ENCODE results near the gene HSPBP1. TPM values are rescaled to one million over a fixed set of nuclear protein-coding genes. Genes with fewer than 3 reads are reported as not detected.

The HSPBP1 gene
- polyA plus RNA-seq, 1 donor from 2014 or later, result 61.1 TPM

- H4K20me1 ChIP-seq (ENCODE audit: insufficient read depth), result no peaks in the 10 kb centered on the region
- H3F3A ChIP-seq (ENCODE audit: insufficient read depth, low read length, poor library complexity, severe bottlenecking), result no peaks in the 10 kb centered on the region
- H3K79me2 ChIP-seq (replicated peaks; ENCODE audit: insufficient read depth, low read length), result peaks cover 19% of the 10 kb centered on the region
- no peak overlapping the region for H3K27ac ChIP-seq (ENCODE audit: low read length)
- H3K9me3 ChIP-seq (ENCODE audit: low read length), result no peaks in the 10 kb centered on the region
- H3K9ac ChIP-seq (ENCODE audit: low read length), result no peak overlapping the region
- H3K4me2 ChIP-seq (ENCODE audit: low read length), result no peak overlapping the region
- no peak overlapping the region for H3K4me3 ChIP-seq (ENCODE audit: low read length)
- no peaks in the 10 kb centered on the region for H3K9me2 ChIP-seq (ENCODE audit: insufficient read depth, low read length)
- H3K36me3 ChIP-seq (ENCODE audit: insufficient read depth, low read length), result no peaks in the 10 kb centered on the region
- TF ChIP-seq MXI1 (conservative IDR thresholded peaks at IDR 0.05; ENCODE audit: poor library complexity, severe bottlenecking) (no peak), CTCF (IDR thresholded peaks at IDR 0.05; ENCODE audit: poor library complexity, severe bottlenecking) (no peak), EP300 (conservative IDR thresholded peaks at IDR 0.05; ENCODE audit: poor library complexity, severe bottlenecking) (no peak), POLR2AphosphoS5 (IDR thresholded peaks at IDR 0.05) (no peak), SMC3 (conservative IDR thresholded peaks at IDR 0.05; ENCODE audit: poor library complexity) (no peak), REST (IDR thresholded peaks at IDR 0.05; ENCODE audit: borderline replicate concordance) (no peak), TAF1 (IDR thresholded peaks at IDR 0.05; ENCODE audit: low read depth) (no peak), EZH2 (IDR thresholded peaks at IDR 0.05; ENCODE audit: borderline replicate concordance, insufficient read depth, low read length, poor library complexity, severe bottlenecking) (no peak), RAD21 (conservative IDR thresholded peaks at IDR 0.05) (no peak)
- no peak overlapping the region for H2AFZ ChIP-seq (ENCODE audit: low read depth, low read length)
- H3K27me3 ChIP-seq (ENCODE audit: insufficient read depth, low read depth, low read length), result no peaks in the 10 kb centered on the region
Observed at GRCh38 chr19:55246462-55247451, 33.2 kb downstream of the HSPBP1 start.

GRCh38 chr19:55245236-55245904 lies 34.5 kb downstream of the HSPBP1 start:
- no peaks in the 10 kb centered on the region for H3K9me2 ChIP-seq (ENCODE audit: insufficient read depth, low read length)
- H3F3A ChIP-seq (ENCODE audit: insufficient read depth, low read length, poor library complexity, severe bottlenecking), result no peaks in the 10 kb centered on the region
- H3K9ac ChIP-seq (ENCODE audit: low read length), result no peak overlapping the region
- no peak overlapping the region for H3K4me2 ChIP-seq (ENCODE audit: low read length)
- no peak overlapping the region for H2AFZ ChIP-seq (ENCODE audit: low read depth, low read length)
- H3K79me2 ChIP-seq (replicated peaks; ENCODE audit: insufficient read depth, low read length), result peaks cover 7% of the 10 kb centered on the region
- no peak for TF ChIP-seq SMC3 (conservative IDR thresholded peaks at IDR 0.05; ENCODE audit: poor library complexity)
- no peak for TF ChIP-seq MXI1 (conservative IDR thresholded peaks at IDR 0.05; ENCODE audit: poor library complexity, severe bottlenecking)
- no peak for TF ChIP-seq RAD21 (conservative IDR thresholded peaks at IDR 0.05)
- no peak for TF ChIP-seq EP300 (conservative IDR thresholded peaks at IDR 0.05; ENCODE audit: poor library complexity, severe bottlenecking)
- no peak for TF ChIP-seq REST (IDR thresholded peaks at IDR 0.05; ENCODE audit: borderline replicate concordance)
- no peak overlapping the region for H3K27ac ChIP-seq (ENCODE audit: low read length)
- no peaks in the 10 kb centered on the region for H3K9me3 ChIP-seq (ENCODE audit: low read length)
- no peaks in the 10 kb centered on the region for H4K20me1 ChIP-seq (ENCODE audit: insufficient read depth)
- no peaks in the 10 kb centered on the region for H3K27me3 ChIP-seq (ENCODE audit: insufficient read depth, low read depth, low read length)
- H3K4me3 ChIP-seq (ENCODE audit: low read length), result no peak overlapping the region
- no peaks in the 10 kb centered on the region for H3K36me3 ChIP-seq (ENCODE audit: insufficient read depth, low read length)

All from neural cell (in vitro differentiated cells).